GM12874 (cell line): ENCODE results near the gene PSD4.

Experiments used
- TF ChIP-seq, protein P1 (sequence below): IDR thresholded peaks from 2 replicates; pipeline ENCODE4 v1.5.1; 2011; ENCODE audit warnings: low read depth, mild to moderate bottlenecking, control low read depth, low read length, moderate library complexity; ENCODE audit not compliant: insufficient read depth

The PSD4 gene

GRCh38 chr2:113174376-113174750, 592 bp downstream of the PSD4 start:
- TF ChIP-seq, protein P1, sequence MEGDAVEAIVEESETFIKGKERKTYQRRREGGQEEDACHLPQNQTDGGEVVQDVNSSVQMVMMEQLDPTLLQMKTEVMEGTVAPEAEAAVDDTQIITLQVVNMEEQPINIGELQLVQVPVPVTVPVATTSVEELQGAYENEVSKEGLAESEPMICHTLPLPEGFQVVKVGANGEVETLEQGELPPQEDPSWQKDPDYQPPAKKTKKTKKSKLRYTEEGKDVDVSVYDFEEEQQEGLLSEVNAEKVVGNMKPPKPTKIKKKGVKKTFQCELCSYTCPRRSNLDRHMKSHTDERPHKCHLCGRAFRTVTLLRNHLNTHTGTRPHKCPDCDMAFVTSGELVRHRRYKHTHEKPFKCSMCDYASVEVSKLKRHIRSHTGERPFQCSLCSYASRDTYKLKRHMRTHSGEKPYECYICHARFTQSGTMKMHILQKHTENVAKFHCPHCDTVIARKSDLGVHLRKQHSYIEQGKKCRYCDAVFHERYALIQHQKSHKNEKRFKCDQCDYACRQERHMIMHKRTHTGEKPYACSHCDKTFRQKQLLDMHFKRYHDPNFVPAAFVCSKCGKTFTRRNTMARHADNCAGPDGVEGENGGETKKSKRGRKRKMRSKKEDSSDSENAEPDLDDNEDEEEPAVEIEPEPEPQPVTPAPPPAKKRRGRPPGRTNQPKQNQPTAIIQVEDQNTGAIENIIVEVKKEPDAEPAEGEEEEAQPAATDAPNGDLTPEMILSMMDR: peak; percentile 31

- TF ChIP-seq, protein P1: no peak
Observed at GRCh38 chr2:113175042-113175628, 1.4 kb downstream of the PSD4 start.

DNA sequence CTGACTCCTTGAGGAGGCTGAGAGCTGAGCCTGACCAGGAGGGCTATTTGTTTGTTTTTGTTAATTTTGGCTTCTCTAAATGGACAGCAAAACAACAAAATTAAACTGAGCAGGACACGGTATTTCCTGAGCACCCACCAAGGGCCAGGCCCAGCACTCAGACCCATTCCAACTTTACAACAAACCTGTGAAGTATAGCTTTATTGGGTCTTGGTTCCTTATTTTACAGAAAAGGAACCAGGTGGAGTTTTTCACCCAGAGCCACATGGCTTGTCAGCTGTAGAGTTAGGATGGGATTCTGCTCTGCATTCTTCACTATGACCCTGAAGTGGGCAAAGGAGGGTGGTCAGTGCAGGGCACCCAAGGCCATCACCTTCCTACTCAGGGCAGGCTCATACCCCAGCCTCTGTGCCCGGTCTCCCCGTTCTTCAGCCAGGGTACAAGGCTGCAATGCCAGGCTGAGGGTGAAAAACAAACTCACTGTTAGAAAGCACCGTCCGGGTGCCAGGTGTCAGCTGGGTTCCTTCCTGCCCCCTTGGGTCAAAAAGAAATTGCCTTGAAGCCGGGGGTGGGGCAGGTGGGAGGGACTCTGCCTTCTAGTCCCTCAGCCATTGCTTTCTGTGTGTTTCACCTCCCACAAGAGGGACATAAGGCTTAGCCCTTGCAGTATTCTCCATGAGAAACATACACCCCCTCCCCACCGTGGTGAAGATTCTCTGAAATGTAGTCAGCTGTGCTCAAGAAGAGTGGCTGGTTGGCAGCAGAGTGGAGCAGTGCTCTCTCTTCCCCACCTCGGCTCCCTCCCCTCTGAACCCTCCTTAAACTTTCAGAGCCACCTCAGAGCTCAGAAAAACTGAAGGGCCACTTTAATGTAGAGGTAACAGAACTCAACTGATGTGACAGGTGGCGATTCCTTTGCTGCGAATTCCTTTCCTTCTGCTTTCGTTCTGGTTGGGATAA, 2.2 kb downstream of the PSD4 start:
- TF ChIP-seq, protein P1: no peak

DNA sequence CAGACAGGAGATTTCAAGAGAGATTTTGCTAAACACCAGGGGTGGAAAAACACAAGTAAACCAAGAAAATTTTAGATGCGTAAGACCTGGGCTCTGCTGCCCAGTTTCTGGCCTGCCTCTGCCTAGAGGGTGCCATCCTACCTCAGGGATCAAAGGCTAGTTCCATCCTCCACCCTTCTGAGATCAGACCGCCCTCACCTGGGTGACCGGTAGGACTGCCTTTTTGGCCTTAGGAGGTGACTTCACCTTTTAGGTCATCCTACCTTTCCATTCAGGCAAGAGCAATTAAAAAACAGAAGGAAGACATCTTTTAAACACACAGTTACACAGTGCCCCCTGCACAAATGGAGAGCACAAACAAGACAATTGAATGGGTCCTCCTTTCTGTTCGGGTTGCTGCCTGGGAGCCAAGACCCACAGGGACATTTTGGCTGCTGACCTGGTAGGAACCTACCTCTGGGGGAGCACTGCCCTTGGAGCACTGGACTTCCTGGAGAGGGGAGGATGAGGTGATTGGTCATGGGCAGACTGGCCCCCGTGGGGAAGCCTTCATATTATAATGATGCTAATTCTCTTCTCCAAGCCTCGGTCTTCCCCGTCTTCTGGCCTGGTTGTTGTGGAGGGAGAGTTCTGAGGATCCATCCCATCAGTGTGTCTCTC, 3.1 kb downstream of the PSD4 start:
- TF ChIP-seq, protein P1: no peak

DNA sequence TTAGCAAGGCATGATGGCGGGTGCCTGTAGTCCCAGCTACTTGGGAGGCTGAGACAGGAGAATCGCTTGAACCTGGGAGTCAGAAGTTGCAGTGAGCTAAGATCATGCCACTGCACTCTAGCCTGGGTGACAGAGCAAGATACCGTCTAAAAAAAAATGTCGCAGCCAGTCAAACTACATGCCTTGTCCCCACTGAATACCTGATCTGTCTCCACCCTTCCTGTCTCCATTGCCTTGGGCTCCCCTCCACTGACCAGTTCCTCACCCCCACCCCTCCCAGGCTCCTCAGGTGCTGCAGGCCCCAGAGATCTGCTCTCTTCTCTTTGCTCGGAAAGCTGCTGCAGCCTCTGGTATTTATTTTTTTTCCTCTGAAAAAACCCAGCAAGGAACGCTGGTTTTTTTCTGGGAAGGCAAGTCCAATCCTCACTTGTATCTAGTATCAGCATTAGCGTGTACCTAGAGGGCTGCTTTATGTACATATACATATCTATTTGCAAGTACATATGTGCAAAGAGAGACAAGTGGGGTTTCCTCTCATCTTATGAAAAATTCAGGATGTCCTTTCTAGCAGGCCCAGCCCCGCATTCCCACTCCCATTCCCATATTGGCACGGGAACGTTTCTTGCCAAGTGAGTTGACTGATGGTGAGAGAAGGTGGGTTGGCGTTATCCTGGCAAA, 4.4 kb downstream of the PSD4 start:
- TF ChIP-seq, protein P1: no peak

DNA sequence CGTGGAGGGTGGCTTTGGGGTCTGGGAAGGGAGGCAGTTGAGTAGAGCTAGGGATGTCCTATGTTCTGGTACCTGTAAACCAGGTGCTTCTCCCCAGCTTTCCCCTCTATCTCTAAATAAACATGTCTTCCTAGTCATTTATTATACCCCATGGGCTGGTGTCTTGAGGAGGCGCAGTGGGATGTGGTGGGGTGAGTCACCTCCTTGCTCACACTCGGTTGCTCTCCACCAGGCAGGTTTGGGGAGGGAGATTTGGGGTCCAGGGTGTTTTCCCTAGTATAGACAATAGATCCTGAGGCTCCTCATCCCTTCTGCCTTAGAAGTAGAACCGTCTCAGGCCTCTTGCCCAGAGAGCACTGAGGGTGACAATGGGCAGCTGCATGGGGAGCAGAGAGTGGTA, 5.1 kb downstream of the PSD4 start:
- TF ChIP-seq, protein P1: no peak

- TF ChIP-seq, protein P1: no peak
Observed at GRCh38 chr2:113179446-113180045, 5.8 kb downstream of the PSD4 start.
